CD4-positive, alpha-beta memory T cell (primary cell): ENCODE measurements around the gene STARD10. TPM values are rescaled to one million over a fixed set of nuclear protein-coding genes. Genes with fewer than 3 reads are reported as not detected.

ENCODE experiments used
- CTCF ChIA-PET: fragments of 350-600 bp; sonication (Branson Sonifier 250); formaldehyde crosslinking; loops from one replicate; lab custom pipeline; 2021; ENCODE audit warnings: inconsistent platforms; ENCODE audit not compliant: partially characterized antibody; lab: Charles Lee
- POLR2A ChIA-PET: fragments of 350-600 bp; sonication (Branson Sonifier 250); formaldehyde crosslinking; loops from one replicate; lab custom pipeline; 2021; ENCODE audit not compliant: partially characterized antibody; lab: Charles Lee
- DNase-seq, 5 donors: peaks; one replicate each; pipeline versions ENCODE4 v3.0.0 to v3.0.0-alpha.2; 2020 to 2022; ENCODE audit warnings: mixed read lengths in 1 of 5
- H3K27ac ChIP-seq: one replicate; pipeline ENCODE4 v1.7.0; 2013; ENCODE audit warnings: low read depth, low read length
- H3K27me3 ChIP-seq: 2 replicates; pipeline ENCODE4 v1.7.0; 2013; ENCODE audit warnings: mild to moderate bottlenecking, low read length, moderate library complexity; ENCODE audit not compliant: insufficient read depth
- H3K36me3 ChIP-seq: 2 replicates; pipeline ENCODE4 v1.7.0; 2013; ENCODE audit warnings: mild to moderate bottlenecking, low read length, moderate library complexity; ENCODE audit not compliant: insufficient read depth
- H3K4me1 ChIP-seq: 2 replicates; pipeline ENCODE4 v1.7.0; 2013; ENCODE audit warnings: mild to moderate bottlenecking, low read length, moderate library complexity; ENCODE audit not compliant: insufficient read depth
- H3K4me3 ChIP-seq, 2 donors: one replicate each; pipeline ENCODE4 v1.7.0; 2013; ENCODE audit warnings: low read length in 2 of 2, mild to moderate bottlenecking in 1 of 2
- H3K9me3 ChIP-seq, 2 donors: one replicate each; pipeline ENCODE4 v1.7.0; 2013; ENCODE audit warnings: low read length in 2 of 2, control low read depth in 1 of 2; ENCODE audit not compliant: control insufficient read depth in 1 of 2
- H3K27ac Mint-ChIP-seq, 7 donors: one replicate each; pipeline ENCODE4 v1.8.0; 2020 to 2021; ENCODE audit warnings: mixed read lengths in 7 of 7, mild to moderate bottlenecking in 6 of 7, inconsistent platforms in 3 of 7, moderate library complexity in 3 of 7
- H3K27me3 Mint-ChIP-seq, 2 donors: one replicate each; pipeline ENCODE4 v1.8.0; 2020 to 2021; ENCODE audit warnings: mixed read lengths in 2 of 2
- H3K36me3 Mint-ChIP-seq, 2 donors: one replicate each; pipeline ENCODE4 v1.8.0; 2020 to 2021; ENCODE audit warnings: mixed read lengths in 2 of 2, inconsistent platforms in 1 of 2, mild to moderate bottlenecking in 1 of 2
- H3K4me1 Mint-ChIP-seq, 4 donors: one replicate each; pipeline ENCODE4 v1.8.0; 2020 to 2021; ENCODE audit warnings: mixed read lengths in 4 of 4, mild to moderate bottlenecking in 1 of 4
- H3K4me3 Mint-ChIP-seq, 8 donors: one replicate each; pipeline ENCODE4 v1.8.0; 2020 to 2021; ENCODE audit warnings: mixed read lengths in 8 of 8, mild to moderate bottlenecking in 7 of 8, moderate library complexity in 6 of 8, inconsistent platforms in 3 of 8
- H3K9me3 Mint-ChIP-seq, 8 donors: one replicate each; pipeline ENCODE4 v1.8.0; 2020 to 2021; ENCODE audit warnings: mixed read lengths in 8 of 8, mild to moderate bottlenecking in 5 of 8, inconsistent platforms in 3 of 8, moderate library complexity in 1 of 8
- intact Hi-C: fragments of 100-400 bp; cut with micrococcal nuclease; formaldehyde crosslinking; loops from one replicate; pipeline ENCODE4 v1.15.1; 2023
- polyA plus RNA-seq, 2 donors: library from polyadenylated mRNA; unstranded; fragments of 300-500 nt; fragmentation: Illumina TruSeq; gene quantifications; one replicate each; pipeline ENCODE4 v1.2.3, GENCODE V29; 2021
- total RNA-seq, 2 experiments: library from RNA; stranded (reverse); gene quantifications; one replicate each; pipeline ENCODE4 v1.2.3, GENCODE V29; 2021

The STARD10 gene
- total and polyA plus RNA-seq, 4 experiments from 2014 or later: 23.0 to 27.0 (median 24.2) TPM

- Histone ChIP-seq H3K27ac (no peak overlapping the region), H3K4me3 (no peak overlapping the region), H3K9me3 (no peaks in the 10 kb centered on the region), H3K4me1 (peaks cover 4% of the 10 kb centered on the region), H3K36me3 (no peaks in the 10 kb centered on the region), H3K27me3 (no peaks in the 10 kb centered on the region)
- CTCF ChIA-PET: interaction anchor here (1.5 kb wide), 1 partner anchor 18 kb away, joined by 3 read pairs; no protein-coding TSS in a partner anchor
- DNase-seq: no peak
- no peak overlapping the region for H3K4me3 Mint-ChIP-seq
- H3K27me3 Mint-ChIP-seq: no peaks in the 10 kb centered on the region
- POLR2A ChIA-PET: no interaction called here
- peaks cover 4 to 39% (median 15%) of the 10 kb centered on the region in 4 donors for H3K4me1 Mint-ChIP-seq
- H3K36me3 Mint-ChIP-seq: peaks cover 0 to 4% of the 10 kb centered on the region in 2 donors
- no peaks in the 10 kb centered on the region for H3K9me3 Mint-ChIP-seq
- intact Hi-C loops: no loop called here
- H3K27ac Mint-ChIP-seq: no peak overlapping the region
Observed at GRCh38 chr11:72774499-72774898, 19.3 kb downstream of the STARD10 start.

GRCh38 chr11:72773696-72774095 is 20.2 kb downstream of the STARD10 start:
- Mint-ChIP-seq H3K36me3 (peaks cover 0 to 4% of the 10 kb centered on the region in 2 donors), H3K4me1 (peaks cover 3 to 31% (median 11%) of the 10 kb centered on the region in 4 donors), H3K27ac (peak overlapping the region in 2 of 7 donors; percentile 33 to 42), H3K27me3 (no peaks in the 10 kb centered on the region), H3K4me3 (no peak overlapping the region), H3K9me3 (no peaks in the 10 kb centered on the region)
- Histone ChIP-seq H3K27me3 (no peaks in the 10 kb centered on the region), H3K4me3 (no peak overlapping the region), H3K27ac (no peak overlapping the region), H3K36me3 (no peaks in the 10 kb centered on the region), H3K4me1 (no peaks in the 10 kb centered on the region), H3K9me3 (no peaks in the 10 kb centered on the region)
- POLR2A ChIA-PET: interaction anchor here (3.1 kb wide), 1 partner anchor 8 kb away, joined by 6 read pairs; no protein-coding TSS in a partner anchor
- CTCF ChIA-PET: no interaction called here
- DNase-seq: no peak
- intact Hi-C loops: no loop called here

GRCh38 chr11:72773291-72773690 is 20.6 kb downstream of the STARD10 start:
- intact Hi-C loops: no loop called here
- no peak for DNase-seq
- POLR2A ChIA-PET: interaction anchor here (3.1 kb wide), 1 partner anchor 9 kb away, joined by 6 read pairs; no protein-coding TSS in a partner anchor
- no peak overlapping the region for H3K27ac Mint-ChIP-seq
- H3K4me1 Mint-ChIP-seq: peaks cover 3 to 27% (median 12%) of the 10 kb centered on the region in 4 donors
- H3K36me3 Mint-ChIP-seq: peaks cover 0 to 4% of the 10 kb centered on the region in 2 donors
- no peak overlapping the region for H3K4me3 Mint-ChIP-seq
- Histone ChIP-seq H3K36me3 (no peaks in the 10 kb centered on the region), H3K4me1 (no peaks in the 10 kb centered on the region), H3K4me3 (no peak overlapping the region), H3K9me3 (no peaks in the 10 kb centered on the region), H3K27ac (no peak overlapping the region), H3K27me3 (no peaks in the 10 kb centered on the region)
- no peaks in the 10 kb centered on the region for H3K9me3 Mint-ChIP-seq
- CTCF ChIA-PET: no interaction called here
- no peaks in the 10 kb centered on the region for H3K27me3 Mint-ChIP-seq

DNA sequence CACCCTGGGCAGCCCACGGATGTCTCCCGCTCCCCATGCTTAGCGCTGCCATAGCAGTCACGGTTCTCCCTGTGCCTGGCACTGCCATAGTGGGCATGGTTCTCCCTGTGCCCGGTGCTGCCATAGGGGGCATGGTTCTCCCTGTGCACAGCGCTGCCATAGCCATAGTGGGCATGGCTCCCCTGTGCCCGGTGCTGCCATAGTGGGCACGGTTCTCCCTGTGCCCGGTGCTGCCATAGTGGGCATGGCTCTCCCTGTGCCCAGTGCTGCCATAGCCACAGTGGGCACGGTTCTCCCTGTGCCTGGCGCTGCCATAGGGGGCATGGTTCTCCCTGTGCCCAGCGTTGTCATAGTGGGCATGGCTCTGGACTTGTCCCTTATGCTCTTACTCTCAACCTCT is 21.8 kb downstream of the STARD10 start:
- Histone ChIP-seq H3K27ac (no peak overlapping the region), H3K4me1 (no peaks in the 10 kb centered on the region), H3K36me3 (no peaks in the 10 kb centered on the region), H3K9me3 (no peaks in the 10 kb centered on the region), H3K4me3 (no peak overlapping the region), H3K27me3 (no peaks in the 10 kb centered on the region)
- intact Hi-C loops: no loop called here
- peak overlapping the region in 1 of 7 donors; percentile 84 for H3K27ac Mint-ChIP-seq
- H3K4me1 Mint-ChIP-seq: peaks cover 2 to 16% (median 12%) of the 10 kb centered on the region in 4 donors
- no peak overlapping the region for H3K4me3 Mint-ChIP-seq
- H3K9me3 Mint-ChIP-seq: no peaks in the 10 kb centered on the region
- POLR2A ChIA-PET: interaction anchor here (3.1 kb wide), 1 partner anchor 10 kb away, joined by 6 read pairs; no protein-coding TSS in a partner anchor
- CTCF ChIA-PET: no interaction called here
- H3K36me3 Mint-ChIP-seq: peaks cover 0 to 4% of the 10 kb centered on the region in 2 donors
- no peaks in the 10 kb centered on the region for H3K27me3 Mint-ChIP-seq
- no peak for DNase-seq

GRCh38 chr11:72771507-72771906 is 22.3 kb downstream of the STARD10 start:
- intact Hi-C loops: no loop called here
- Histone ChIP-seq H3K27ac (no peak overlapping the region), H3K36me3 (no peaks in the 10 kb centered on the region), H3K4me1 (no peaks in the 10 kb centered on the region), H3K9me3 (no peaks in the 10 kb centered on the region), H3K27me3 (no peaks in the 10 kb centered on the region), H3K4me3 (no peak overlapping the region)
- Mint-ChIP-seq H3K4me3 (no peak overlapping the region), H3K36me3 (peaks cover 0 to 4% of the 10 kb centered on the region in 2 donors), H3K27ac (no peak overlapping the region), H3K9me3 (no peaks in the 10 kb centered on the region), H3K4me1 (peaks cover 2 to 16% (median 9%) of the 10 kb centered on the region in 4 donors), H3K27me3 (no peaks in the 10 kb centered on the region)
- CTCF ChIA-PET: interaction anchor here (2.1 kb wide), 1 partner anchor 47 kb away, joined by 8 read pairs; no protein-coding TSS in a partner anchor
- DNase-seq: no peak
- POLR2A ChIA-PET: interaction anchor here (3.1 kb wide), 1 partner anchor 10 kb away, joined by 6 read pairs; no protein-coding TSS in a partner anchor

DNA sequence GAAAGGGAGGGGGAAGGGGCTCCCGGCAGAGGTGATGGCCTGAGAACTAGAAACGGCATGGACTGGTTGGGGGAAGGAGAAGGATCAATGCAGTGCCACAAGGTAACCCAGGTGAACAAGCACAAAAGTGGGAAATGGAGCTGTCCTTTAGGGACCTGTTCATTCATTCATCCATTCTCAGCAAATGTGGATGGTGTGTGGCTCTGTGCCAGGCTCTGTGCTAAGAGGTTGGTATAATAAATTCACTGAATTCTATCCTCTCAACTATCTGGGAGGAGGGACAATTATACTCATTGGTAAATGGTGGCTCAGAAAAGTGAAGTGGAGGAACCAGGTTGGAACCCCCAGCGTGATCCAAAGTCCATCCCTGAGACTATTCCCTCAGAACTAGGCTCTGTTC is 23.0 kb downstream of the STARD10 start:
- intact Hi-C loops: no loop called here
- peak overlapping the region in 1 of 7 donors; percentile 42 for H3K27ac Mint-ChIP-seq
- Histone ChIP-seq H3K36me3 (no peaks in the 10 kb centered on the region), H3K9me3 (no peaks in the 10 kb centered on the region), H3K4me3 (no peak overlapping the region), H3K27me3 (no peaks in the 10 kb centered on the region), H3K27ac (no peak overlapping the region), H3K4me1 (no peaks in the 10 kb centered on the region)
- POLR2A ChIA-PET: interaction anchor here (3.1 kb wide), 1 partner anchor 11 kb away, joined by 6 read pairs; no protein-coding TSS in a partner anchor
- CTCF ChIA-PET: interaction anchor here (1.3 to 2.1 kb wide), 2 partner anchors 23 to 46 kb away, joined by 5 to 8 read pairs; partner anchors contain the start of gene STARD10
- peaks cover 0 to 4% of the 10 kb centered on the region in 2 donors for H3K36me3 Mint-ChIP-seq
- H3K4me3 Mint-ChIP-seq: no peak overlapping the region
- H3K4me1 Mint-ChIP-seq: peaks cover under 1 to 16% (median 3%) of the 10 kb centered on the region in 4 donors
- H3K9me3 Mint-ChIP-seq: no peaks in the 10 kb centered on the region
- no peaks in the 10 kb centered on the region for H3K27me3 Mint-ChIP-seq
- no peak for DNase-seq

GRCh38 chr11:72769680-72770079 is 24.2 kb downstream of the STARD10 start:
- Histone ChIP-seq H3K36me3 (no peaks in the 10 kb centered on the region), H3K27ac (no peak overlapping the region), H3K4me1 (no peaks in the 10 kb centered on the region), H3K9me3 (no peaks in the 10 kb centered on the region), H3K27me3 (no peaks in the 10 kb centered on the region), H3K4me3 (no peak overlapping the region)
- H3K4me3 Mint-ChIP-seq: no peak overlapping the region
- H3K27ac Mint-ChIP-seq: no peak overlapping the region
- no peaks in the 10 kb centered on the region for H3K27me3 Mint-ChIP-seq
- POLR2A ChIA-PET: no interaction called here
- DNase-seq: no peak
- CTCF ChIA-PET: interaction anchor here (1.3 to 2.1 kb wide), 2 partner anchors 24 to 45 kb away, joined by 5 to 8 read pairs; partner anchors contain the start of gene STARD10
- intact Hi-C loops: no loop called here
- peaks cover 0 to 4% of the 10 kb centered on the region in 2 donors for H3K36me3 Mint-ChIP-seq
- peaks cover 0 to 8% (median 1%) of the 10 kb centered on the region in 4 donors for H3K4me1 Mint-ChIP-seq
- no peaks in the 10 kb centered on the region for H3K9me3 Mint-ChIP-seq
